Psoas muscle (tissue), 8 donors: Measurements from ENCODE around the gene RGS17. TPM values are rescaled to one million over a fixed set of nuclear protein-coding genes. Genes with fewer than 3 reads are reported as not detected.
"Not testable (repeated sequence)": the region's sequence is repeated elsewhere in the genome, so short reads cannot be mapped to it uniquely, and the experiment has no call there.

Experiments used
- ATAC-seq, 4 donors: fragments of 200-7000 bp; cut with Tn5 transposase; one replicate each; pipeline ENCODE4 v1.9.1; 2020; ENCODE audit warnings: moderate library complexity in 3 of 4, mild to moderate bottlenecking in 2 of 4
- DNase-seq, 2 donors: peaks; one replicate each; pipeline ENCODE4 v3.0.0-alpha.2; 2020
- H3K27ac ChIP-seq: fragments of 200-600 bp; one replicate; pipeline ENCODE4 v1.8.0; 2022
- H3K27me3 ChIP-seq, 3 donors: fragments of 200-600 bp in 1 of 3; one replicate each; pipeline versions ENCODE4 v1.6.1 to v1.8.0; 2013 to 2022; ENCODE audit warnings: low read length in 2 of 3, mild to moderate bottlenecking in 2 of 3, moderate library complexity in 1 of 3; ENCODE audit not compliant: insufficient read depth in 3 of 3
- H3K36me3 ChIP-seq, 2 donors: fragments of 200-600 bp in 1 of 2; one replicate each; pipeline versions ENCODE4 v1.6.1 to v1.8.0; 2013 to 2022; ENCODE audit warnings: low read depth in 1 of 2, mild to moderate bottlenecking in 1 of 2, moderate library complexity in 1 of 2; ENCODE audit not compliant: insufficient read depth in 1 of 2
- H3K4me1 ChIP-seq: fragments of 200-600 bp; one replicate; pipeline ENCODE4 v1.8.0; 2022
- H3K4me3 ChIP-seq: fragments of 200-600 bp; one replicate; pipeline ENCODE4 v1.8.0; 2022; ENCODE audit warnings: mild to moderate bottlenecking
- H3K9me3 ChIP-seq: fragments of 200-600 bp; one replicate; pipeline ENCODE4 v1.8.0; 2022
- WGBS, 3 donors: extraction: QIAGEN DNeasy Blood & Tissue Kit; methylation state at CpG; one replicate each; pipeline versions ENCODE4 v1.1.6 to v1.1.7; 2013; 5-methylcytosine and 5-hydroxymethylcytosine counted together
- intact Hi-C, 2 donors: fragments of 100-400 bp; cut with DNase I; formaldehyde crosslinking; loops; one replicate each; pipeline versions ENCODE4 v1.11.0 to v1.14.2; 2022
- polyA plus RNA-seq, 3 donors: library from polyadenylated mRNA; stranded (reverse); fragments of 200-250 nt; gene quantifications; one replicate each; pipeline ENCODE4 v1.2.3, GENCODE V29; 2013
- total RNA-seq, 4 donors: library from RNA; stranded (reverse); fragmentation: NEBNext Ultra II Directional in 2 of 4; extraction: Animal tissue kit (Norgen Biotek cat#: 25700) in 2 of 4; gene quantifications; one replicate each; pipeline versions ENCODE4 v1.2.1 to v1.2.4, GENCODE V29; 2021 to 2023
- TF ChIP-seq, protein P1 (sequence below): fragments of 200-600 bp; IDR thresholded peaks from one replicate; pipeline ENCODE4 v1.8.0; 2022; ENCODE audit warnings: antibody characterized with exemption
- donor health status: healthy with polysubstance abuse.
- donor health status: DM: no; HTN: no; CAD: no; lungs with moderate emphysema.
- donor health status: Bipolar disorder and iron deficiency.
- donor health status: healthy.
- donor health status: DM: yes; HTN: yes; CAD: no.
- donor health status: DM: no; HTN: no; CAD: no.
- donor health status: DM: no; HTN: no; CAD: no.
- donor health status: DM: yes; HTN: yes; CAD: no.

Gene RGS17
- total and polyA plus RNA-seq, 7 donors, result 0.01 to 0.27 (median 0.15) TPM; not detected in 3

GRCh38 chr6:152975204-152975915 lies 155.7 kb downstream of the RGS17 start:
- 93 to 95% (median 93%) methylated on average over 4 of the region's 4 CpGs for WGBS, 3 donors
- no peak for DNase-seq
- TF ChIP-seq, protein P1, sequence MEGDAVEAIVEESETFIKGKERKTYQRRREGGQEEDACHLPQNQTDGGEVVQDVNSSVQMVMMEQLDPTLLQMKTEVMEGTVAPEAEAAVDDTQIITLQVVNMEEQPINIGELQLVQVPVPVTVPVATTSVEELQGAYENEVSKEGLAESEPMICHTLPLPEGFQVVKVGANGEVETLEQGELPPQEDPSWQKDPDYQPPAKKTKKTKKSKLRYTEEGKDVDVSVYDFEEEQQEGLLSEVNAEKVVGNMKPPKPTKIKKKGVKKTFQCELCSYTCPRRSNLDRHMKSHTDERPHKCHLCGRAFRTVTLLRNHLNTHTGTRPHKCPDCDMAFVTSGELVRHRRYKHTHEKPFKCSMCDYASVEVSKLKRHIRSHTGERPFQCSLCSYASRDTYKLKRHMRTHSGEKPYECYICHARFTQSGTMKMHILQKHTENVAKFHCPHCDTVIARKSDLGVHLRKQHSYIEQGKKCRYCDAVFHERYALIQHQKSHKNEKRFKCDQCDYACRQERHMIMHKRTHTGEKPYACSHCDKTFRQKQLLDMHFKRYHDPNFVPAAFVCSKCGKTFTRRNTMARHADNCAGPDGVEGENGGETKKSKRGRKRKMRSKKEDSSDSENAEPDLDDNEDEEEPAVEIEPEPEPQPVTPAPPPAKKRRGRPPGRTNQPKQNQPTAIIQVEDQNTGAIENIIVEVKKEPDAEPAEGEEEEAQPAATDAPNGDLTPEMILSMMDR, result no peak
- intact Hi-C loops, result no loop called here
- Histone ChIP-seq H3K27me3 (no peaks in the 10 kb centered on the region), H3K4me1 (no peaks in the 10 kb centered on the region), H3K36me3 (peaks cover 0 to 52% of the 10 kb centered on the region in 2 donors), H3K4me3 (no peak overlapping the region), H3K9me3 (no peaks in the 10 kb centered on the region), H3K27ac (no peak overlapping the region)
- ATAC-seq, result no peak

- ATAC-seq, result no peak
- Histone ChIP-seq H3K27me3 (no peaks in the 10 kb centered on the region), H3K4me3 (no peak overlapping the region), H3K9me3 (no peaks in the 10 kb centered on the region), H3K36me3 (peaks cover 0 to 56% of the 10 kb centered on the region in 2 donors), H3K4me1 (no peaks in the 10 kb centered on the region), H3K27ac (no peak overlapping the region)
- 96 to 100% (median 97%) methylated on average over 1 of the region's 1 CpG for WGBS, 3 donors
- DNase-seq, result no peak
- TF ChIP-seq, protein P1, result no peak
- intact Hi-C loops, result no loop called here
These were observed 157.2 kb downstream of the RGS17 start for GRCh38 chr6:152973916-152974315.

DNA sequence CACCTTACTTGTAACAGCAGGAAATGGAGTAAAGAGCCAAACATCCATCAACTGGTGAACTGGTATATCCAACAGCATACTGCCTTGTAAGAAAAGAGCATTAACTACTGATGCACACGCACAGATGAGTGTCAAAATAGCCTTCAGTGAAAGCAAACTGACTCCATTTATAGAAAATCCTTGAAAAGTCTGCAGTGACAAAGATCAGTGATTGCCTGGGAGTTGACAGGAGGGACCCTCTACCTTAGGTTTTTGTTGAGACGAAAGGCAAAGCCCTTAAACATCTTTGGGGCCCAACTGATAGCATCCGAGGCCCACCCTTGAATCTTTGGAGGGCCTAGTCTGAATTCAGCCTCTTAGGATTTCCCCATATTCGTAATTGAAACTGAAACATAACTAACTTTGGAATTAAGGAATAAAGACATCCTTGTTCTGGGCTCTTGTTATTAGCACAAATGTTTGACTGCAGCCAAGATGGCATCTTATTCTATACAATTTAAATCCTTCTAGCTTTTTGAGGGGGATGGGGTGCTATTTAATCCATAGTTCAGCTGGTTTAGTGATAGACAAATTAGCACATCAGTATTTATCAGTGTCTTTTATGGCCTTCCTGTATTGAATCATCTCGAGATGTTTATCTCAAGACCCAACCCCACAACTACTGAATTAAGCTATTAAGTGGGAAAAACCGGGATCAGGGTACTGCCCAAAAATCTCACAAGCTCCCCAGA lies 161.2 kb downstream of the RGS17 start:
- TF ChIP-seq, protein P1, result no peak
- Histone ChIP-seq H3K4me1 (no peaks in the 10 kb centered on the region), H3K4me3 (no peak overlapping the region), H3K27me3 (no peaks in the 10 kb centered on the region), H3K9me3 (peaks cover 2% of the 10 kb centered on the region), H3K36me3 (peaks cover 0 to 50% of the 10 kb centered on the region in 2 donors), H3K27ac (no peak overlapping the region)
- ATAC-seq, result no peak
- no peak for DNase-seq
- intact Hi-C loops, result no loop called here
- WGBS, 3 donors, result 96 to 97% (median 97%) methylated on average over 6 of the region's 6 CpGs

DNA sequence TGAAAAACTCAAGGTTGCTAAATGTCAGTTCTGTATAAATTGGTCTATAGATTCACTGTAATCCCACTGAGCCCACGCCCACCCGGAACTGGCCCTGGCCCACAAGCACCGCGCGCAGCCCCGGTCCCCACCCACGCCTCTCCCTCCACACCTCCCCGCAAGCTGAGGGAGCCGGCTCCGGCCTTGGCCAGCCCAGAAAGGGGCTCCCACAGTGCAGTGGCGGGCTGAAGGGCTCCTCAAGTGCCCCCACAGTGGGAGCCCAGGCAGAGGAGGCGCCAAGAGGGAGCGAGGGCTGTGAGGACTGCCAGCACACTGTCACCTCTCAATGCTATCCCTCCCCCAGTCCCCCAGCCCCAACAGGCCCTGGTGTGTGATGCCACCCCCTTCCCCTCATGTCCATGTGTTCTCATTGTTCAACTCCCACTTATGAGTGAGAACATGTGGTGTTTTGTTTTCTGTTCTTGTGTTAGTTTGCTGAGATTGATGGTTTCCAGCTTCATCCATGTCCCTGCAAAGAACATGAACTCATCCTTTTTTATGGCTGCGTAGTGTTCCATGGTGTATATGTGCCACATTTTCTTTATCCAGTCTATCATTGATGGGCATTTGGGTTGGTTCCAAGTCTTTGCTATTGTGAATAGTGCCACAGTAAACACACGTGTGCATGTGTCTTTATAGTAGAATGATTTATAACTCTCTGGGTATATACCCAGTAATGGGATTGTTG lies 164.8 kb downstream of the RGS17 start:
- WGBS, 3 donors, result 87 to 93% (median 90%) methylated on average over 11 to 15 of the region's 15 CpGs
- H3K9me3 ChIP-seq, DNase-seq, H3K4me1 ChIP-seq, ATAC-seq, intact Hi-C loops, H3K27me3 ChIP-seq, H3K4me3 ChIP-seq, H3K27ac ChIP-seq: not testable (repeated sequence)
- H3K36me3 ChIP-seq, result peaks cover 0 to 14% of the 10 kb centered on the region in 2 donors

- no peak overlapping the region for H3K27ac ChIP-seq
- TF ChIP-seq, protein P1, result no peak
- DNase-seq (no peak), ATAC-seq (no peak)
- 92 to 93% (median 92%) methylated on average over 24 of the region's 24 CpGs for WGBS, 3 donors
- no peaks in the 10 kb centered on the region for H3K9me3 ChIP-seq
- H3K36me3 ChIP-seq, result no peaks in the 10 kb centered on the region
- no peaks in the 10 kb centered on the region for H3K4me1 ChIP-seq
- intact Hi-C loops, result no loop called here
- H3K4me3 ChIP-seq, result no peak overlapping the region
- no peaks in the 10 kb centered on the region for H3K27me3 ChIP-seq
These were observed 171.7 kb downstream of the RGS17 start for GRCh38 chr6:152959333-152959732.
